ES-I3 (cell line): ENCODE measurements around the gene SSBP3.

Experiments used
- H3K36me3 ChIP-seq: 2 replicates; pipeline ENCODE4 v1.6.1; 2013; ENCODE audit warnings: mild to moderate bottlenecking, low read length, control low read depth, moderate library complexity; ENCODE audit not compliant: insufficient read depth
- H3K4me1 ChIP-seq: 2 replicates; pipeline ENCODE4 v1.6.1; 2013; ENCODE audit warnings: mild to moderate bottlenecking, control low read depth, low read length; ENCODE audit not compliant: insufficient read depth
- H3K9ac ChIP-seq: 2 replicates; pipeline ENCODE4 v1.6.1; 2013; ENCODE audit warnings: low read depth, mild to moderate bottlenecking, low read length, moderate library complexity
- H3K9me3 ChIP-seq: 2 replicates; pipeline ENCODE4 v1.6.1; 2013; ENCODE audit warnings: mild to moderate bottlenecking, low read length, moderate library complexity; ENCODE audit not compliant: control insufficient read depth, insufficient read depth

SSBP3 gene

GRCh38 chr1:54304518-54304917 is 101.7 kb downstream of the SSBP3 start:
- no peak overlapping the region for H3K9ac ChIP-seq
- H3K4me1 ChIP-seq: peaks cover 13% of the 10 kb centered on the region
- no peaks in the 10 kb centered on the region for H3K36me3 ChIP-seq
- no peaks in the 10 kb centered on the region for H3K9me3 ChIP-seq

DNA sequence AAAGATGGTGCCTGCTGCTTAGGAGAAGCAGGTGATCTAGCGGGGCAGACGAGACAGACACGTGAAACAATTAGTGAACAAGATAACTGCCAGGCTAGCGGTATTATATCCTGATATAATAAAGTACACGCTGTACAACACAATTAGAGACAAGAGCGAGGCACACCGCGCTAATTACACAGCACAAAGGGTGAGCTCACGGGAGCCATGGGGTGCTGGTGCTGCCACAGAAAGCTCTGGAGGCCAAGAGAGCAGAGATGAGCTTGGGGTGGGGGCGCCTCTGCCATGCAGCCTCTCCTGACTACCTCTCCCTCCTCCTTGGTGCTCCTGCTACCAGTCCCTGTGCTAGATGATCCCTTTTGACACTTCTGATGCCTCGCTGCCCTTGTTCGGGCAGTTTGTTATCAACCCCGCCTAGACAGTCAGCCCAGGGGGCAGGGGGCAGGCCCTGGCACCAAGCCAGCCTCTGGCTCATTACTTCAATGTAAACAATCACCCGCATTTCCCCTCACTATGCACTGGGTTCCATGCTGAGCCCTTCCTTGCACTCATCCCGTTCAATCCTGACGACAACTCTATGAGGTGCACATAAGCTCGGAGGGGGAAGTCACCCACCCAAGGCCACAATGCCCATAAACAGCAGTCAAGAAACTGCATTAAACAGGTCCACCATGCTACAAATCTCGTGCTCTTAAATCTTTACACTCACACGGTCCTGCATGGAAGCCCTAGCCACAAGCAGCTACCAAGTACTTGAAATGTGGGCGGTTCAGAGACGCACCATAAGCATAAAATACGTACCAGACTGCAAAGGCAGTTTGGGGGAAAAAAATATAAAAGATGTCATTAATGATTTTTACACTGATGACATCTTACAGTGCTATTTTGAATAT is 103.0 kb downstream of the SSBP3 start:
- no peaks in the 10 kb centered on the region for H3K36me3 ChIP-seq
- no peaks in the 10 kb centered on the region for H3K9me3 ChIP-seq
- no peak overlapping the region for H3K9ac ChIP-seq
- H3K4me1 ChIP-seq: peaks cover 3% of the 10 kb centered on the region; the same call in 1 of the 2 replicates

GRCh38 chr1:54302549-54302948 is 103.6 kb downstream of the SSBP3 start:
- H3K9ac ChIP-seq: no peak overlapping the region
- no peaks in the 10 kb centered on the region for H3K9me3 ChIP-seq
- H3K36me3 ChIP-seq: no peaks in the 10 kb centered on the region
- peaks cover 3% of the 10 kb centered on the region; the same call in 1 of the 2 replicates for H3K4me1 ChIP-seq

GRCh38 chr1:54301497-54301896 is 104.7 kb downstream of the SSBP3 start:
- no peaks in the 10 kb centered on the region for H3K9me3 ChIP-seq
- no peak overlapping the region for H3K9ac ChIP-seq
- H3K4me1 ChIP-seq: peaks cover 3% of the 10 kb centered on the region; the same call in 1 of the 2 replicates
- H3K36me3 ChIP-seq: no peaks in the 10 kb centered on the region

GRCh38 chr1:54300401-54300800 is 105.8 kb downstream of the SSBP3 start:
- Histone ChIP-seq H3K9me3 (no peaks in the 10 kb centered on the region), H3K9ac (no peak overlapping the region), H3K36me3 (no peaks in the 10 kb centered on the region), H3K4me1 (peaks cover 7% of the 10 kb centered on the region)

GRCh38 chr1:54299037-54299436 is 107.2 kb downstream of the SSBP3 start:
- Histone ChIP-seq H3K36me3 (no peaks in the 10 kb centered on the region), H3K9ac (no peak overlapping the region), H3K4me1 (peaks cover 17% of the 10 kb centered on the region), H3K9me3 (no peaks in the 10 kb centered on the region)

DNA sequence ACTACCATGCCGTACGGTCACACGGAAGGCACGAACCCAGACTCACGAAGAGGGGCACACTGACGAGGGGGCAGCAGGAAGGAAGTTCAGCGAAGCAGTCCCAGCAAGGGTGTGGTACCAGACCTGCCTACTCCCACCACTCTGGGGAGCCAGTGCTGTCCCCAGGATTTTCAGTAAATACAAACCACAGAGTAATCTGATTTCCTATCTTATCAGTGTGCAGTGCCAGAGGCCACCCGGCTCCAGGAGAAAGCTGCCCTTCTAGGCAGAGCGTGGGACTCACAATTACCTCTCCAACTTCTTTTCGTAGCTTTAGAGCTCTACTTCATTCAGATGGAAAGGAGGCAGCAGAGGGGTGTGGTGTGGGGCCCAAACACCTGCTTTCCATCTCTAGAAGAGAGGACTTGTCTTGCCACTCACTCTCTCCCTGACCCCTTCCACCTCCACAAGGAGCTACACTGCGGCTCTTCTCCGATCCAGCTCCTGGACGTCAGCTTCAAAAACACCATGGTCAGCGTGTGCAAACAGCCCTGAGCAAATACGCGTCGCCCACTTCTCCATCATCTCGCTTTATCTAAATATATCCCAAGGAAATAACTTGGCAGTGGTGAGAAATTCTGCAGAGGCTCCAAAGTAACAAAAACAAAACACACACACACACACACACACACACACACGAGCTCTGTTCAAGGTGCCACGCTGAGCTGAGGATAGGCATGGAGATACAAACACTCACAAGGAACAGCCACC is 107.7 kb downstream of the SSBP3 start:
- Histone ChIP-seq H3K36me3 (no peaks in the 10 kb centered on the region), H3K4me1 (peaks cover 13% of the 10 kb centered on the region), H3K9me3 (no peaks in the 10 kb centered on the region), H3K9ac (no peak overlapping the region)

- no peak overlapping the region for H3K9ac ChIP-seq
- H3K36me3 ChIP-seq: no peaks in the 10 kb centered on the region
- H3K9me3 ChIP-seq: no peaks in the 10 kb centered on the region
- H3K4me1 ChIP-seq: peaks cover 13% of the 10 kb centered on the region
These were observed 108.5 kb downstream of the SSBP3 start for GRCh38 chr1:54297596-54298283.

- Histone ChIP-seq H3K9ac (no peak overlapping the region), H3K36me3 (no peaks in the 10 kb centered on the region), H3K4me1 (peaks cover 19% of the 10 kb centered on the region), H3K9me3 (no peaks in the 10 kb centered on the region)
These were observed 109.5 kb downstream of the SSBP3 start for GRCh38 chr1:54296666-54297065.

GRCh38 chr1:54294887-54295286 is 111.3 kb downstream of the SSBP3 start:
- Histone ChIP-seq H3K36me3 (no peaks in the 10 kb centered on the region), H3K9me3 (no peaks in the 10 kb centered on the region), H3K9ac (no peak overlapping the region), H3K4me1 (peaks cover 19% of the 10 kb centered on the region)

DNA sequence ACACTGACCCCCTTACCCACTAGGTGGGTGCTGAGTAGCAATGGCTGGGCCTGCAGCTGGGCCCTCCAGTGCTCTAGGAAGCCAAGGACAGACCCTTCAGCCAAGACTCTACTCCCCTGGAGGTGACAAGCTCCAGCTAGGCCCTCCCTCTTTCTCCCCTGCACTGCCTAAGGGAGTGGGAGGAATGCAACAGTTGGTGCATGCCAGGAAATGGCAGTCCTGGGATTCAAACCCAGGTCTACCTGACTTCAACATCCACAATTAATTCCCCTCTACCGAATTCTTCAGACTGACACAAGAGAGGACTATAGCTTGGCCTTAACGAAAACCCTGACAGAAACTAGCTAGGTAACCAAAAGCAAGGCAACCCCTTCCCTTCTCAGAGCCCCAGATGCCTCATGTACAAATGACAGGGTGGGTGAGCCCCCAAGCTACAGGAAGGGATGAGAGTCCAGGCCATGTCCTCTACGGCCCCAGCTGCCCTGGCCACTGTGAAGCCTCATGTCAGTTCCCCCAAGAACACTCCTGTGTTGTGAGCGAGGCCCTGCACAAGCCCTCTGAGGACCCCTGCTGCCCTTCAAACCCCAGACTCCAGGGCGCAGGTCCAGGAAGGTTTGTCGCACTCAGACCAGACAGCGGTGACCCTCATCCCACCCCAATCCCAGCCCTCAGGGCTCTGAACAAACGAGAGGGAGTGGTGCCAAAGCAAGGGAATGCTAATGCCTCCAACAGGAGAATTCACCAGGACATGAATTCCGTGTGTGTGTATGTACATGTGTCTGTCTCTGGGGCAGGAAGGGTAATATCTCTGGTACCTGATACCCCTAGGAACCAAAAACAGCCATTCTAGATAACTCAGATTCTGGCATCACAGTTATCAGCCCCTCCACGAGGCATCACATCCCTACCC is 113.9 kb downstream of the SSBP3 start:
- no peak overlapping the region for H3K9ac ChIP-seq
- H3K4me1 ChIP-seq: peaks cover 35% of the 10 kb centered on the region
- no peaks in the 10 kb centered on the region for H3K36me3 ChIP-seq
- H3K9me3 ChIP-seq: no peaks in the 10 kb centered on the region

DNA sequence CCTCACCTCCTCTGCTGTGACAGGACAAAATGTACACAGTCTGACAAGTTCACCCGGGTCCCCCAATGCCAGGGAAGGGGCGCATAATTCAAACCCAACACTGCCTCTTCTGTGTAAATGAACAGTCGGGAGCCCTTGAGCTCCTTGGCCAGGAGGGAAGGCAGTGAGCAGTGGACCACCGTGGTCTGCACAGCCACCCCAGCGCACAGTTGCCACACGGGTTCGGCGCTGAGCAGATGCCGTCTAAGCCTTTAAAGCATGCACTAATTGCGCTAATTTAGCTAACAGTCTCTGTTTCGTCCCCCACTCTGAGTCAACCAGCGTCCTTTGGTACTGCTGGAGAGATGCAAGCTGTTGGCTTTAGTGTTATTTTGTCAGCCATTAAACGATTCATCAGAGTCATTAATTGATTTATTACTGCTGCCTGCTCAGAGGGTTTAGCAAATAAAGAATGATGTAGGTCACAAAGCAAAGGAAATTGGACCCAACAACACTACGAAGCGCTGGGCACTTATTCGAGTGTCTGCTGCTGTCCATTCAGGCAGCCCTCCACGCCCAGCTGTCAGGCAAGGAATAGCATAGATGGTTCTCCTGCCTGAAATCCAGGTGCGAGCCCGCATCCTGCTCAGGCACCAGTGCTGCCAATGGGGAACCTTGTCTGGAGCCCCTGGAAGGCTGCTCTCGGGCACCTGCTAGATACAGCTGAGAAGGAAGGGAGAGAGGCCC is 114.8 kb downstream of the SSBP3 start:
- no peak overlapping the region for H3K9ac ChIP-seq
- H3K36me3 ChIP-seq: no peaks in the 10 kb centered on the region
- no peaks in the 10 kb centered on the region for H3K9me3 ChIP-seq
- peaks cover 43% of the 10 kb centered on the region for H3K4me1 ChIP-seq

DNA sequence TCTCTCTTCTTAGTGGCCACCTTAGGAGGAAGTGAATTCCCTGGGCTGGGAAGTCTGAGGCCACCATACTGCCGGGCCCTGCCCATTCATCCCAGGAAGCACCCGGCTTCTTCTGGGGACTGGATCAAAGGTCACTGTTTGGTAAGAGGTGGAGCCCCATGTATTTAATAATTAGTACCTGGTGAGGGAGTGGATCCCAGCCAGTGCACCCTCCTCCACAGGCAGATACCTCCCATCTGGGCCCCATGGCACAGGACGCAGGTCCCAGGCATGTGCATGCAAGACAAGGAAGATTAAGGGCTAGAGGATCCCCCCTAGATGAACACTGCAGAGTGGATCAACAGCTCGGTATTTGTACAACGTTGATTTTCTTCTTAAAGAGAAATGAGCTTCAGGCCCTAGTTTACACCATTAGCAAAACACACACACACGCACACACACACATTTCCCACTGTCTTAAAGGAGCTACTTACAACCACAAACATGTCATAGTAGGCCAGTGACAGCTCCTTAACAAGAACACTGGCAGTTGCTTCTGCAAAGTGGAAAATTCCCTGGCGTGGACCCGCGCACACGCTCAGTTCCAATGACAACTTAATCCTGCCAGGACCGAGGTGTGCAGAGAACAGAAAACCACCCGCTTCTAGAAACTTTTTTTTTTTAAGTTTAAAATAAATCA is 115.5 kb downstream of the SSBP3 start:
- Histone ChIP-seq H3K9me3 (no peaks in the 10 kb centered on the region), H3K4me1 (peaks cover 49% of the 10 kb centered on the region), H3K36me3 (no peaks in the 10 kb centered on the region), H3K9ac (no peak overlapping the region)
